Ovary (tissue), 9 donors: ENCODE results near the gene ZNF480. TPM values are rescaled to one million over a fixed set of nuclear protein-coding genes. Genes with fewer than 3 reads are reported as not detected.

Source experiments
- DNase-seq, 5 donors: peaks; one replicate each; pipeline ENCODE4 v3.0.0-alpha.2; 2019 to 2020
- H3K27ac ChIP-seq, 2 donors: fragments of 200-600 bp; one replicate each; pipeline versions ENCODE4 v1.5.1 to v1.8.0; 2019 to 2022
- H3K27me3 ChIP-seq: fragments of 200-600 bp; one replicate; pipeline ENCODE4 v1.8.0; 2022
- H3K36me3 ChIP-seq: fragments of 200-600 bp; sonication (generic); one replicate; pipeline ENCODE4 v1.5.1; 2019
- H3K4me1 ChIP-seq: one replicate; pipeline ENCODE4 v1.8.1; 2013; ENCODE audit warnings: mild to moderate bottlenecking, moderate library complexity; ENCODE audit not compliant: insufficient read depth
- H3K4me3 ChIP-seq: fragments of 200-600 bp; sonication (generic); one replicate; pipeline ENCODE4 v1.5.1; 2017
- H3K9me3 ChIP-seq, 2 donors: fragments of 200-600 bp in 1 of 2; sonication (generic) in 1 of 2; one replicate each; pipeline versions ENCODE4 v1.5.1 to v1.8.1; 2013 to 2019; ENCODE audit warnings: mild to moderate bottlenecking in 1 of 2, moderate library complexity in 1 of 2
- EP300 ChIP-seq: sonication (generic); formaldehyde crosslinking; IDR thresholded peaks from one replicate; pipeline ENCODE4 v1.6.1; 2017; ENCODE audit warnings: antibody characterized with exemption
- POLR2A ChIP-seq: fragments of 450-650 bp; IDR thresholded peaks from one replicate; pipeline ENCODE4 v1.6.1; 2017; ENCODE audit warnings: antibody characterized with exemption, mild to moderate bottlenecking, moderate library complexity
- WGBS, 3 donors: extraction: QIAGEN DNeasy Blood & Tissue Kit in 1 of 3; methylation state at CpG; one replicate each; pipeline versions ENCODE4 v1.1.5 to v1.1.7; 2013 to 2017; 5-methylcytosine and 5-hydroxymethylcytosine counted together
- intact Hi-C, 4 donors: fragments of 100-400 bp; cut with DNase I; formaldehyde crosslinking; loops; one replicate each; pipeline versions ENCODE4 v1.11.0 to v1.15.1; 2022 to 2023
- polyA plus RNA-seq, 2 donors: library from polyadenylated mRNA; stranded (reverse); fragments of 200-250 nt in 1 of 2; fragments of 350-450 nt in 1 of 2; fragmentation: Illumina TruSeq in 1 of 2; extraction: RNeasy Lipid Tissue Mini Kit (QIAGEN cat#74804) in 1 of 2; gene quantifications; one replicate each; pipeline ENCODE4 v1.2.3, GENCODE V29; 2013 to 2014
- total RNA-seq, 7 donors: library from RNA; depleted of rRNA in 2 of 7; stranded (reverse); fragments of >200 nt in 2 of 7; fragmentation: NEBNext Ultra II Directional in 3 of 7; extraction: Animal tissue kit (Norgen Biotek cat#: 25700) in 3 of 7; gene quantifications; one replicate each; pipeline versions ENCODE4 v1.1.0 to v1.2.4, GENCODE V29; 2016 to 2023
- TF ChIP-seq, protein P1 (sequence below), 3 donors: fragments of 450-650 bp in 2 of 3; fragments of 200-600 bp in 1 of 3; IDR thresholded peaks; one replicate each; pipeline versions ENCODE4 v1.5.1 to v1.8.0; 2016 to 2022; ENCODE audit warnings: antibody characterized with exemption in 3 of 3, mild to moderate bottlenecking in 1 of 3
- donor health status: DM: no; HTN: no; CAD: no; lungs with moderate emphysema.
- donor health status: DM: no; HTN: no; CAD: no.
- donor health status: Bipolar disorder and iron deficiency.
- donor health status: DM: yes; HTN: yes; CAD: no.
- donor health status: DM: no; HTN: no; CAD: no.
- donor health status: DM: yes; HTN: yes; CAD: no.

The ZNF480 gene
- total and polyA plus RNA-seq, 9 donors, result 4.5 to 16.8 (median 11.8) TPM

GRCh38 chr19:52296400-52296772 lies 583 bp upstream of the ZNF480 start:
- no peaks in the 10 kb centered on the region for H3K27me3 ChIP-seq
- WGBS, 3 donors, result 19 to 22% (median 20%) methylated on average over 8 of the region's 8 CpGs
- TF ChIP-seq, protein P1, sequence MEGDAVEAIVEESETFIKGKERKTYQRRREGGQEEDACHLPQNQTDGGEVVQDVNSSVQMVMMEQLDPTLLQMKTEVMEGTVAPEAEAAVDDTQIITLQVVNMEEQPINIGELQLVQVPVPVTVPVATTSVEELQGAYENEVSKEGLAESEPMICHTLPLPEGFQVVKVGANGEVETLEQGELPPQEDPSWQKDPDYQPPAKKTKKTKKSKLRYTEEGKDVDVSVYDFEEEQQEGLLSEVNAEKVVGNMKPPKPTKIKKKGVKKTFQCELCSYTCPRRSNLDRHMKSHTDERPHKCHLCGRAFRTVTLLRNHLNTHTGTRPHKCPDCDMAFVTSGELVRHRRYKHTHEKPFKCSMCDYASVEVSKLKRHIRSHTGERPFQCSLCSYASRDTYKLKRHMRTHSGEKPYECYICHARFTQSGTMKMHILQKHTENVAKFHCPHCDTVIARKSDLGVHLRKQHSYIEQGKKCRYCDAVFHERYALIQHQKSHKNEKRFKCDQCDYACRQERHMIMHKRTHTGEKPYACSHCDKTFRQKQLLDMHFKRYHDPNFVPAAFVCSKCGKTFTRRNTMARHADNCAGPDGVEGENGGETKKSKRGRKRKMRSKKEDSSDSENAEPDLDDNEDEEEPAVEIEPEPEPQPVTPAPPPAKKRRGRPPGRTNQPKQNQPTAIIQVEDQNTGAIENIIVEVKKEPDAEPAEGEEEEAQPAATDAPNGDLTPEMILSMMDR (IDR thresholded peaks at IDR 0.05), result no peak
- no peak for TF ChIP-seq EP300
- TF ChIP-seq POLR2A, result no peak
- peaks cover 4% of the 10 kb centered on the region for H3K4me1 ChIP-seq
- no peak overlapping the region for H3K27ac ChIP-seq
- DNase-seq, result no peak
- peak overlapping the region; percentile 68 for H3K4me3 ChIP-seq
- no peaks in the 10 kb centered on the region for H3K36me3 ChIP-seq
- intact Hi-C loops, result no loop called here
- no peaks in the 10 kb centered on the region for H3K9me3 ChIP-seq

GRCh38 chr19:52297601-52298364 lies 814 bp downstream of the ZNF480 start:
- TF ChIP-seq POLR2A (no peak), EP300 (no peak)
- TF ChIP-seq, protein P1 (IDR thresholded peaks at IDR 0.05), result no peak
- Histone ChIP-seq H3K9me3 (no peaks in the 10 kb centered on the region), H3K4me1 (peaks cover 4% of the 10 kb centered on the region), H3K36me3 (no peaks in the 10 kb centered on the region), H3K4me3 (peak overlapping the region; percentile 68), H3K27me3 (no peaks in the 10 kb centered on the region), H3K27ac (peak overlapping the region; percentile 50 to 83)
- intact Hi-C loops, result no loop called here
- DNase-seq, result peak in 1 of 5 donors; percentile 23
- 7 to 9% (median 9%) methylated on average over 18 of the region's 18 CpGs for WGBS, 3 donors

DNA sequence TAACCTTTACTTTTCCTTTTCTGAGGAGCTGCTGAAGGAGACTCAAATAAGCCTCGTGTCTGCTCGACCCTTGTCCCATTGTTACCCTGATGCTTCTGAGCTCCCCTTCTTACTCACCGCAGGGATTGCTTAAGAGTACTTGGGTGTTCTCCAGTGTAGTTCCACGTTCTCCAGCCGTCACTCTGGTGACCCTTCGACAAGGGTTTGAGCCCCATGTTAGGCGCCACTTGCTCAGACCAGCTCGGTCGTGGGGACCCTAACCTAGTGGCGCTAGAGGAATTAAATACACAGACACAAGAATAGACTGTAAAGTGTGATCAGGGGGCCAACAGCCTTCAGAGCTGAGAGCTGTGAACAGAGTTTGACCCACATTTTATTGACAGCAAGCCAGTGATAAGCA lies 10.3 kb downstream of the ZNF480 start:
- intact Hi-C loops, result no loop called here
- Histone ChIP-seq H3K9me3 (peaks cover 6 to 46% of the 10 kb centered on the region in 2 donors), H3K4me1 (no peaks in the 10 kb centered on the region), H3K27me3 (no peaks in the 10 kb centered on the region), H3K36me3 (no peaks in the 10 kb centered on the region), H3K4me3 (no peak overlapping the region), H3K27ac (no peak overlapping the region)
- 96 to 98% (median 97%) methylated on average over 10 of the region's 10 CpGs for WGBS, 3 donors
- no peak for DNase-seq
- no peak for TF ChIP-seq POLR2A
- TF ChIP-seq, protein P1 (IDR thresholded peaks at IDR 0.05), result no peak
- no peak for TF ChIP-seq EP300

- TF ChIP-seq EP300 (no peak), POLR2A (no peak)
- TF ChIP-seq, protein P1 (IDR thresholded peaks at IDR 0.05), result no peak
- 97 to 99% (median 98%) methylated on average over 6 of the region's 6 CpGs for WGBS, 3 donors
- Histone ChIP-seq H3K4me3 (no peak overlapping the region), H3K27me3 (no peaks in the 10 kb centered on the region), H3K9me3 (peaks cover 9 to 60% of the 10 kb centered on the region in 2 donors), H3K27ac (no peak overlapping the region), H3K36me3 (peaks cover 1% of the 10 kb centered on the region), H3K4me1 (no peaks in the 10 kb centered on the region)
- DNase-seq, result no peak
- intact Hi-C loops, result no loop called here
Measured at GRCh38 chr19:52322429-52322828, 25.5 kb downstream of the ZNF480 start.
